GM10266 (cell line): ENCODE measurements around the gene PRDM7.

ENCODE experiments used
- DNase-seq: peaks from one replicate; pipeline ENCODE4 v3.0.0; 2012; ENCODE audit errors: extremely low spot score
- TF ChIP-seq, protein P1 (sequence below): IDR thresholded peaks from 2 replicates; pipeline ENCODE4 v1.5.1; 2012; ENCODE audit warnings: mild to moderate bottlenecking, low read depth; ENCODE audit not compliant: control insufficient read depth, insufficient read depth; ENCODE audit errors: missing control alignments

The PRDM7 gene

GRCh38 chr16:90023078-90023447, 54.1 kb downstream of the PRDM7 start:
- TF ChIP-seq, protein P1, sequence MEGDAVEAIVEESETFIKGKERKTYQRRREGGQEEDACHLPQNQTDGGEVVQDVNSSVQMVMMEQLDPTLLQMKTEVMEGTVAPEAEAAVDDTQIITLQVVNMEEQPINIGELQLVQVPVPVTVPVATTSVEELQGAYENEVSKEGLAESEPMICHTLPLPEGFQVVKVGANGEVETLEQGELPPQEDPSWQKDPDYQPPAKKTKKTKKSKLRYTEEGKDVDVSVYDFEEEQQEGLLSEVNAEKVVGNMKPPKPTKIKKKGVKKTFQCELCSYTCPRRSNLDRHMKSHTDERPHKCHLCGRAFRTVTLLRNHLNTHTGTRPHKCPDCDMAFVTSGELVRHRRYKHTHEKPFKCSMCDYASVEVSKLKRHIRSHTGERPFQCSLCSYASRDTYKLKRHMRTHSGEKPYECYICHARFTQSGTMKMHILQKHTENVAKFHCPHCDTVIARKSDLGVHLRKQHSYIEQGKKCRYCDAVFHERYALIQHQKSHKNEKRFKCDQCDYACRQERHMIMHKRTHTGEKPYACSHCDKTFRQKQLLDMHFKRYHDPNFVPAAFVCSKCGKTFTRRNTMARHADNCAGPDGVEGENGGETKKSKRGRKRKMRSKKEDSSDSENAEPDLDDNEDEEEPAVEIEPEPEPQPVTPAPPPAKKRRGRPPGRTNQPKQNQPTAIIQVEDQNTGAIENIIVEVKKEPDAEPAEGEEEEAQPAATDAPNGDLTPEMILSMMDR = no peak
- DNase-seq = no peak

GRCh38 chr16:90022209-90023077, 54.7 kb downstream of the PRDM7 start:
- TF ChIP-seq, protein P1 = no peak
- peak; percentile 98 for DNase-seq

DNA sequence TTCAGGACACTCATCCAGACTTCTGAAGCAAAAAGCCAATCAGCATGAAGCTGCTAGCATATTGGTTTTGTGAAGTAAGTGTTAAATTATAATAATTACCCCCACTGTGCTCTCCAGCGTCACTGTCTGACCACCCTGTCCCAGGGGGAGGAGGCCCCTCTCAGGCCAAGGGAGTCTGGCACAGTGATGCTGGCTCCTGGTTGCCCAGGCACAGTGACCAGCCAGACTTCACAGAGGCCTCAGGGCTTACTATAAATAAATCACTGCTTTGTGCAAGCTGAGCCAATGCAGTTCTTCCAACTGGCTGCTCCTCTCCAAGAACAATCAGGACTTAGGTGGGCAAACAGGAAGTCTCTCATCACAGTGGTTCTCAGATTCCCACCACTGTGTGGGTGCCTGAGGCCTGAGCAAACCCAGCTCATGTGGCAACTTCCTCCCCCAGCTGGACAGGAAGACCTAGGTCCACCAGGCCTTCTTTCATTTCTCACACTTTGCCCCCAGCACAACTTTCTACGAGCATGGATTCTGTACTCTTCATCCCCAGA, 56.2 kb downstream of the PRDM7 start:
- DNase-seq = no peak
- TF ChIP-seq, protein P1 = no peak

- TF ChIP-seq, protein P1 = no peak
- DNase-seq = no peak
Measured at GRCh38 chr16:90020260-90020837, 56.8 kb downstream of the PRDM7 start.

DNA sequence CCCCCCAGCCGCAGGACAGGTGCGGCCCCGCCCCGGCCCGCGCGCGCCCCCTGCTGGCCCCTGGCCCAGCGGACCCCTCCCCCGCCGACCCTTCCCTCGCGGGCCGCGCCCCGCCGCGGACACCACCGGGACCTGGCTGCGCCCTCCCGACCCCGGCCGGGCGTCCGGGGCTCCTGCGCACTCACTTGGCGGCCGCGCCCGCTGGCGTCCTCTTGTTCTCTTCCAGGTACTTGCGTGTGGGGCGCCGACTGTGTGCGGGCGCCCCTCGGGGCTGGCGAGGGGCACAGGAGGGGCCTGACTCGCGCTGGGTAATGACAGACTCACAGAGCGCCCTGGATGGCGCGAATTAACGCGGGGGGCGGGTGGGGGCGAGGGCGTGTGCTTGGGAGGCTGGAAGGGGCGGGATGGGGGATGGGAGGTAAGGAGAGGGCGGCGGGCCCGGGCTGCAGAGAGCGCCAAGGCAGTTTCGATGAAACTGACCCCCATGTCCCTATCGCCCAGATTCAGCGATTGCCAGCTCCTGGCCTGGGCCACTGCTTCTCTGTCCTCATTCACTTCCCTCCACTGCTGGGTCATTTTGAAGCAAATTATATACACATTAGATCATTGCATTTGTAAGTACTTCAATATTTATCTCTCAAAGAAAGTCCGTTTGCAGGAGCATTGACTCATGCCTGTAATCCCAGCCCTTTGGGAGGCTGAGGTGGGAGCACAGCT, 57.4 kb downstream of the PRDM7 start:
- DNase-seq = peak; percentile 92
- TF ChIP-seq, protein P1 = peak; percentile 67

- DNase-seq = no peak
- TF ChIP-seq, protein P1 = no peak
Measured at GRCh38 chr16:90018652-90019542, 58.2 kb downstream of the PRDM7 start, which contains the start of gene DBNDD1. TSS of gene DBNDD1 (minus strand) at chr16:90019456. CDS start at chr16:90019341, 115 bp downstream.
